CD14-positive monocyte (primary cell): ENCODE results near the gene RAB3A. TPM values are rescaled to one million over a fixed set of nuclear protein-coding genes. Genes with fewer than 3 reads are reported as not detected.

Source experiments
- DNase-seq, 3 donors: peaks; one replicate each; pipeline ENCODE4 v3.0.0-alpha.2; 2011 to 2022
- H2AFZ ChIP-seq: 2 replicates; pipeline ENCODE4 v1.6.0; 2012; ENCODE audit warnings: mild to moderate bottlenecking, low read depth, low read length, inconsistent platforms; ENCODE audit not compliant: insufficient read depth, poor library complexity, severe bottlenecking
- H3K27ac ChIP-seq, 2 donors: 1 replicate in 1 of 2; 2 replicates in 1 of 2; pipeline ENCODE4 v1.5.1; 2012 to 2013; ENCODE audit warnings: low read length in 2 of 2, control low read depth in 1 of 2, inconsistent platforms in 1 of 2, low read depth in 1 of 2, mild to moderate bottlenecking in 1 of 2
- H3K27me3 ChIP-seq, 2 donors: one replicate each; pipeline versions ENCODE4 v1.6.0 to v1.6.1; 2011 to 2013; ENCODE audit warnings: low read length in 2 of 2; ENCODE audit not compliant: control insufficient read depth in 2 of 2, insufficient read depth in 2 of 2
- H3K36me3 ChIP-seq, 2 donors: replicated peaks in 1 of 2; 1 replicate in 1 of 2; 2 replicates in 1 of 2; pipeline versions ENCODE4 v1.5.1 to v1.6.1; 2012 to 2013; ENCODE audit warnings: low read length in 2 of 2, control low read depth in 1 of 2, inconsistent platforms in 1 of 2, mild to moderate bottlenecking in 1 of 2; ENCODE audit not compliant: insufficient read depth in 2 of 2, control insufficient read depth in 1 of 2
- H3K4me1 ChIP-seq, 2 donors: 1 replicate in 1 of 2; 2 replicates in 1 of 2; pipeline versions ENCODE4 v1.5.1 to v1.6.1; 2012 to 2013; ENCODE audit warnings: low read length in 2 of 2, control low read depth in 1 of 2, inconsistent platforms in 1 of 2, mild to moderate bottlenecking in 1 of 2, moderate library complexity in 1 of 2; ENCODE audit not compliant: insufficient read depth in 2 of 2, control insufficient read depth in 1 of 2
- H3K4me2 ChIP-seq: replicated peaks from 2 replicates; pipeline ENCODE3; 2012; ENCODE audit warnings: low read length, moderate library complexity, mild to moderate bottlenecking; ENCODE audit not compliant: poor library complexity, severe bottlenecking; ENCODE audit errors: extremely low read depth
- H3K4me3 ChIP-seq, 3 experiments: fragments of 200-600 bp in 1 of 3; sonication (generic) in 1 of 3; replicated peaks in 1 of 3; 1 replicate in 2 of 3; 2 replicates in 1 of 3; pipeline ENCODE4 v1.5.1; 2011 to 2013; ENCODE audit warnings: low read length in 3 of 3, mild to moderate bottlenecking in 3 of 3, control low read depth in 2 of 3, low read depth in 2 of 3, inconsistent platforms in 1 of 3, moderate library complexity in 1 of 3
- H3K79me2 ChIP-seq: 2 replicates; pipeline ENCODE4 v1.6.0; 2012; ENCODE audit warnings: mild to moderate bottlenecking, control low read depth, inconsistent platforms, low read length, moderate library complexity; ENCODE audit not compliant: insufficient read depth
- H3K9ac ChIP-seq: 2 replicates; pipeline ENCODE4 v1.6.0; 2017; ENCODE audit warnings: low read length, mild to moderate bottlenecking; ENCODE audit not compliant: insufficient read depth, poor library complexity, severe bottlenecking
- H3K9me3 ChIP-seq, 2 donors: replicated peaks in 1 of 2; 1 replicate in 1 of 2; 2 replicates in 1 of 2; pipeline versions ENCODE4 v1.5.1 to v1.6.1; 2012 to 2013; ENCODE audit warnings: low read length in 2 of 2, control low read depth in 1 of 2; ENCODE audit not compliant: control insufficient read depth in 1 of 2, insufficient read depth in 1 of 2
- H4K20me1 ChIP-seq: 2 replicates; pipeline ENCODE4 v1.6.0; 2012; ENCODE audit warnings: mild to moderate bottlenecking, low read length, control low read depth, moderate library complexity; ENCODE audit not compliant: insufficient read depth
- H3K27ac Mint-ChIP-seq, 7 donors: one replicate each; pipeline ENCODE4 v1.8.0; 2020; ENCODE audit warnings: mild to moderate bottlenecking in 7 of 7, mixed read lengths in 7 of 7, moderate library complexity in 6 of 7, inconsistent platforms in 2 of 7
- H3K27me3 Mint-ChIP-seq, 3 donors: one replicate each; pipeline ENCODE4 v1.8.0; 2021 to 2022; ENCODE audit warnings: low read depth in 3 of 3, mild to moderate bottlenecking in 3 of 3, mixed read lengths in 3 of 3, moderate library complexity in 3 of 3, inconsistent platforms in 1 of 3
- H3K36me3 Mint-ChIP-seq, 2 donors: one replicate each; pipeline ENCODE4 v1.8.0; 2020; ENCODE audit warnings: mixed read lengths in 2 of 2, inconsistent platforms in 1 of 2, mild to moderate bottlenecking in 1 of 2
- H3K4me1 Mint-ChIP-seq: one replicate; pipeline ENCODE4 v1.8.0; 2020; ENCODE audit warnings: mild to moderate bottlenecking, mixed read lengths
- H3K4me3 Mint-ChIP-seq, 2 donors: one replicate each; pipeline ENCODE4 v1.8.0; 2020; ENCODE audit warnings: mild to moderate bottlenecking in 2 of 2, mixed read lengths in 2 of 2, moderate library complexity in 1 of 2
- H3K9me3 Mint-ChIP-seq, 7 donors: one replicate each; pipeline ENCODE4 v1.8.0; 2020 to 2022; ENCODE audit warnings: mixed read lengths in 7 of 7, mild to moderate bottlenecking in 6 of 7, moderate library complexity in 6 of 7, inconsistent platforms in 2 of 7
- WGBS: methylation state at CpG from one replicate; pipeline ENCODE4 v1.1.5; 2013; ENCODE audit warnings: missing lambda C conversion rate; ENCODE audit not compliant: insufficient coverage; 5-methylcytosine and 5-hydroxymethylcytosine counted together
- intact Hi-C, 2 donors: fragments of 100-400 bp; cut with micrococcal nuclease; formaldehyde crosslinking; loops; one replicate each; pipeline versions ENCODE4 v1.15.0 to v1.15.1; 2023
- polyA plus RNA-seq, 3 donors: library from polyadenylated mRNA; depleted of rRNA in 1 of 3; unstranded in 2 of 3; stranded (reverse) in 1 of 3; fragments of 300-500 nt in 2 of 3; fragments of >200 nt in 1 of 3; fragmentation: Illumina TruSeq in 2 of 3; gene quantifications; 1 replicate in 2 of 3; 2 replicates in 1 of 3; pipeline ENCODE4 v1.2.3, GENCODE V29; 2012 to 2021
- TF ChIP-seq, protein P1 (sequence below): fragments of 200-600 bp; IDR thresholded peaks from one replicate; pipeline ENCODE4 v1.8.0; 2022; ENCODE audit warnings: antibody characterized with exemption, mild to moderate bottlenecking

The RAB3A gene
- polyA plus RNA-seq, 3 donors = 0.55 to 8.7 (median 0.56) TPM

DNA sequence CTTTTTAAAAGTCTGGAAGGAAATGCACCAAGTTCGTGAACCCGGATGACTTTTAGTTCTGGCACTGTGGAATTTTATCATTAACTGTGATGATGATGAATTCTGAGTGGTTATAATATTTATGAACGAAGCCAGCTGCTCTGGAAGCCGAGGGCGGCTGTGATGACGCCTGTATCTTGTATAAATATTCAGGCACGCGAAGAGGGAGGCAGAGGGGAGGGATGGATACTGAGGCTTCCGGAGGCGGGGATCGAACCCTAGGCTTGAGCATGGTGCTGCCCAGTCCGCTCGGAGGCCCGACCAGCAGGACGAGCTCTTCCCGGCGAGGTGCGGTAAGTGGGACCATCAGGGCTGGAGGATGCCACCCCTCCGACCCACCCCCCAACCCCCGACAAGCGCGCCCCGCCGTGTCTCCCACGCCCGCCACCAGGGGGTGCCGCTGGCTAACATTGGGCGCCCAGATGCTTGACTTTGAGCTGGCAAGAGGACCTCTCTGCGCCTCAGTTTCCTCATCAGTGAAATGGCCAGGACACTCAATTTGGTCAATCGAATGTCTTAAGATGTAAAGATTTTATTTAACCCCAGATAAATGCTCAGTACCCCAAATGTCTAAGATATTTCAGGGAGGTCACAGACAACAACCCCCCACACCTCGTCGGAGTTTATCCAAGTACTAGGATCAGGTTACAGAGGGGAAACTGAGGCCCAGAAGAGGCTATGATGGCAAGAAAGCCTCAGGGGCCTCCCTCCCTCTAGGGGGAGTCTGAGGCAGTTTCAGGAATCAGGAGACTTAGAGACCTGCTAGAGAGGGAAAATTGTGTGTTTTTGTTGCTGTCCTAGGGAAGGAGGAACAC lies 4.5 kb upstream of the RAB3A start:
- peaks cover 0 to 4% of the 10 kb centered on the region in 2 donors for H3K27me3 ChIP-seq
- H3K4me3 Mint-ChIP-seq = no peak overlapping the region
- WGBS = 31% methylated on average over 7 of the region's 32 CpGs
- no peak overlapping the region for H3K9ac ChIP-seq
- no peak overlapping the region for H3K27ac ChIP-seq
- intact Hi-C loops = loop anchor here (1.0 to 10.0 kb wide), 4 partner anchors 43 to 206 kb away; partner anchors contain the start of genes PIK3R2 (in 1 of the 2) and SSBP4 (in 1 of the 2)
- H3K4me1 Mint-ChIP-seq = peaks cover 11% of the 10 kb centered on the region
- H3K4me1 ChIP-seq = peaks cover 15 to 20% of the 10 kb centered on the region in 2 donors
- no peak overlapping the region for H3K27ac Mint-ChIP-seq
- H3K4me3 ChIP-seq = no peak overlapping the region
- peak in 2 of 3 donors; percentile 45 to 53 for DNase-seq
- TF ChIP-seq, protein P1, sequence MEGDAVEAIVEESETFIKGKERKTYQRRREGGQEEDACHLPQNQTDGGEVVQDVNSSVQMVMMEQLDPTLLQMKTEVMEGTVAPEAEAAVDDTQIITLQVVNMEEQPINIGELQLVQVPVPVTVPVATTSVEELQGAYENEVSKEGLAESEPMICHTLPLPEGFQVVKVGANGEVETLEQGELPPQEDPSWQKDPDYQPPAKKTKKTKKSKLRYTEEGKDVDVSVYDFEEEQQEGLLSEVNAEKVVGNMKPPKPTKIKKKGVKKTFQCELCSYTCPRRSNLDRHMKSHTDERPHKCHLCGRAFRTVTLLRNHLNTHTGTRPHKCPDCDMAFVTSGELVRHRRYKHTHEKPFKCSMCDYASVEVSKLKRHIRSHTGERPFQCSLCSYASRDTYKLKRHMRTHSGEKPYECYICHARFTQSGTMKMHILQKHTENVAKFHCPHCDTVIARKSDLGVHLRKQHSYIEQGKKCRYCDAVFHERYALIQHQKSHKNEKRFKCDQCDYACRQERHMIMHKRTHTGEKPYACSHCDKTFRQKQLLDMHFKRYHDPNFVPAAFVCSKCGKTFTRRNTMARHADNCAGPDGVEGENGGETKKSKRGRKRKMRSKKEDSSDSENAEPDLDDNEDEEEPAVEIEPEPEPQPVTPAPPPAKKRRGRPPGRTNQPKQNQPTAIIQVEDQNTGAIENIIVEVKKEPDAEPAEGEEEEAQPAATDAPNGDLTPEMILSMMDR = peak; percentile 94
- no peaks in the 10 kb centered on the region for H3K36me3 Mint-ChIP-seq
- H3K4me2 ChIP-seq = no peak overlapping the region
- H3K9me3 ChIP-seq = no peaks in the 10 kb centered on the region
- no peak overlapping the region for H2AFZ ChIP-seq
- H3K36me3 ChIP-seq = no peaks in the 10 kb centered on the region
- H3K27me3 Mint-ChIP-seq = peaks cover 25 to 37% (median 31%) of the 10 kb centered on the region in 3 donors
- H3K79me2 ChIP-seq = peaks cover 2% of the 10 kb centered on the region
- no peaks in the 10 kb centered on the region for H4K20me1 ChIP-seq
- no peaks in the 10 kb centered on the region for H3K9me3 Mint-ChIP-seq

DNA sequence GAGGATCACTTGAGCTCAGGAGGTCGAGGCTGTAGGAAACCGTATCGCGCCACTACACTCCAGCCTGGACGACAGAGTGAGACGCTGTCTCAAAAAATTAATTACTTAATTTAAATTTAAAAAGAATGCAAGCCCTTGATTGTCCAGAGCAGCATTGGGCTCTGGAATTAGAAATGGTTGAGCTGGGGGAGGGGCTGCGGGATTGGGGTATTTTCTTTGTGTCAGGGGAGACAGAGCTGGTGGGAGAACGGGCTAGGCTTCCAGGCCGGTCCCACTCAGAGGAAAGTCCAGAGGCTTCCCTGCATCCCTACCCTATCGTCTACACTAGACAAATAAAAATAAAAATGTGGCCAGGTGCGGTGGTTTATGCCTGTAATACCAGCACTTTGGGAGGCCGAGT lies 2.2 kb upstream of the RAB3A start:
- no peak overlapping the region for H3K9ac ChIP-seq
- peaks cover 30 to 45% (median 34%) of the 10 kb centered on the region in 3 donors for H3K27me3 Mint-ChIP-seq
- no peaks in the 10 kb centered on the region for H3K9me3 ChIP-seq
- no peak overlapping the region for H3K27ac Mint-ChIP-seq
- peaks cover 0 to 10% of the 10 kb centered on the region in 2 donors for H3K27me3 ChIP-seq
- DNase-seq = no peak
- WGBS = 97% methylated on average over 4 of the region's 12 CpGs
- no peak overlapping the region for H3K27ac ChIP-seq
- H3K4me1 Mint-ChIP-seq = peaks cover 24% of the 10 kb centered on the region
- H3K79me2 ChIP-seq = peaks cover 5% of the 10 kb centered on the region
- H3K36me3 ChIP-seq = no peaks in the 10 kb centered on the region
- no peaks in the 10 kb centered on the region for H3K9me3 Mint-ChIP-seq
- H4K20me1 ChIP-seq = peaks cover 11% of the 10 kb centered on the region
- peaks cover 10 to 12% of the 10 kb centered on the region in 2 donors for H3K36me3 Mint-ChIP-seq
- intact Hi-C loops = loop anchor here (5.0 to 10.0 kb wide), 3 partner anchors 51 to 209 kb away; partner anchors contain the start of genes PIK3R2 (in 1 of the 2) and SSBP4 (in 1 of the 2)
- TF ChIP-seq, protein P1 = no peak
- no peak overlapping the region for H3K4me3 ChIP-seq
- peaks cover 23 to 29% of the 10 kb centered on the region in 2 donors for H3K4me1 ChIP-seq
- H3K4me3 Mint-ChIP-seq = no peak overlapping the region
- no peak overlapping the region for H2AFZ ChIP-seq
- no peak overlapping the region for H3K4me2 ChIP-seq
